ENCODE data around the gene TRIM6. TPM values are rescaled to one million over a fixed set of nuclear protein-coding genes. Genes with fewer than 3 reads are reported as not detected.
"Not testable (repeated sequence)": the region's sequence is repeated elsewhere in the genome, so short reads cannot be mapped to it uniquely, and the experiment has no call there.

Gene TRIM6
- polyA plus RNA-seq, 2 of the 4 experiments (the other 2 are of a cell fraction): 22.6 to 52.8 TPM

DNA sequence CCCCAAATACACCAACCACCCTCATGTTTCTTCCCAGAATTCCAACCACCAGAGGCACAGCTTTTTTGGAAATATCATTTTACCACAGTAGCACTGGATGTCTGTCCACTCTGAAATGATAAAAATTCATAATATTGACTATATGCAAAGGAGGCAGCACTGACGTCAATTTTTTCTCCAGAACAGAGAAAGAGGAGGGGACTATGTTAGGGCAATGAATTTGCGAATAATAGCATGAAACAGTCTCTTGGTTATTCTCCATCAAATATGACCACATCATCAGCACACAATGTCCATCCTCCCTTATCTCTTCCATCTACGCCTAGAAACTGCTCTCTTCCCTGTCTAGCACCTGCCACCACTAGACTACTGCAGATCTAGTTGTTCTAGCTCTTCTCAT lies 49.7 kb downstream of the TRIM6 start:
- FAIRE-seq (no peak), ATAC-seq (no peak), DNase-seq (ENCODE audit: low read depth in 1 of 2, low spot score in 1 of 2) (no peak)
- ChIA-PET POLR2A (no interaction called here), CTCF (interaction anchor here (0.6 to 1.8 kb wide), 3 partner anchors 13 to 150 kb away, joined by 3 to 4 read pairs (median 3); no protein-coding TSS in a partner anchor)
- Histone ChIP-seq H3K4me3 (no peak overlapping the region), H3K9me3 (no peaks in the 10 kb centered on the region), H3K4me2 (no peak overlapping the region), H3K4me1 (no peaks in the 10 kb centered on the region), H3K27ac (no peak overlapping the region)
- no peak for TF ChIP-seq NR3C1 (IDR thresholded peaks at IDR 0.05)
- TF ChIP-seq POLR2AphosphoS2 (conservative IDR thresholded peaks at IDR 0.05; ENCODE audit: low read length): no peak
- TF ChIP-seq FOXS1 (CRISPR knock-in tag; IDR thresholded peaks at IDR 0.05): no peak
- no peak for TF ChIP-seq CHD2 (IDR thresholded peaks at IDR 0.05; ENCODE audit: low read length, partially characterized antibody)
- TF ChIP-seq, protein P1, sequence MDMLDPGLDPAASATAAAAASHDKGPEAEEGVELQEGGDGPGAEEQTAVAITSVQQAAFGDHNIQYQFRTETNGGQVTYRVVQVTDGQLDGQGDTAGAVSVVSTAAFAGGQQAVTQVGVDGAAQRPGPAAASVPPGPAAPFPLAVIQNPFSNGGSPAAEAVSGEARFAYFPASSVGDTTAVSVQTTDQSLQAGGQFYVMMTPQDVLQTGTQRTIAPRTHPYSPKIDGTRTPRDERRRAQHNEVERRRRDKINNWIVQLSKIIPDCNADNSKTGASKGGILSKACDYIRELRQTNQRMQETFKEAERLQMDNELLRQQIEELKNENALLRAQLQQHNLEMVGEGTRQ (IDR thresholded peaks at IDR 0.05): no peak
- TF ChIP-seq EHF (CRISPR knock-in tag; IDR thresholded peaks at IDR 0.05): no peak
- no peak for TF ChIP-seq MAZ (IDR thresholded peaks at IDR 0.05; ENCODE audit: borderline replicate concordance, low read depth, low read length)
- no peak for TF ChIP-seq PHF8 (IDR thresholded peaks at IDR 0.05; ENCODE audit: borderline replicate concordance, low read depth)
- no peak for TF ChIP-seq RFX5 (IDR thresholded peaks at IDR 0.05)
- 90% methylated on average over 3 of the region's 3 CpGs for WGBS (ENCODE audit: missing lambda C conversion rate)

GRCh38 chr11:5655474-5655873 lies 59.0 kb downstream of the TRIM6 start:
- no peak overlapping the region for H3K27ac ChIP-seq
- TF ChIP-seq, protein P2, sequence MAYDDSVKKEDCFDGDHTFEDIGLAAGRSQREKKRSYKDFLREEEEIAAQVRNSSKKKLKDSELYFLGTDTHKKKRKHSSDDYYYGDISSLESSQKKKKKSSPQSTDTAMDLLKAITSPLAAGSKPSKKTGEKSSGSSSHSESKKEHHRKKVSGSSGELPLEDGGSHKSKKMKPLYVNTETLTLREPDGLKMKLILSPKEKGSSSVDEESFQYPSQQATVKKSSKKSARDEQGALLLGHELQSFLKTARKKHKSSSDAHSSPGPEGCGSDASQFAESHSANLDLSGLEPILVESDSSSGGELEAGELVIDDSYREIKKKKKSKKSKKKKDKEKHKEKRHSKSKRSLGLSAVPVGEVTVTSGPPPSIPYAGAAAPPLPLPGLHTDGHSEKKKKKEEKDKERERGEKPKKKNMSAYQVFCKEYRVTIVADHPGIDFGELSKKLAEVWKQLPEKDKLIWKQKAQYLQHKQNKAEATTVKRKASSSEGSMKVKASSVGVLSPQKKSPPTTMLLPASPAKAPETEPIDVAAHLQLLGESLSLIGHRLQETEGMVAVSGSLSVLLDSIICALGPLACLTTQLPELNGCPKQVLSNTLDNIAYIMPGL (CRISPR knock-in tag; IDR thresholded peaks at IDR 0.05; ENCODE audit: borderline replicate concordance): no peak
- TF ChIP-seq HOXA7 (CRISPR knock-in tag; IDR thresholded peaks at IDR 0.05): no peak
- no peak for TF ChIP-seq FOXS1 (CRISPR knock-in tag; IDR thresholded peaks at IDR 0.05)
- ChIA-PET POLR2A (no interaction called here), CTCF (no interaction called here)
- H3K4me3 ChIP-seq: no peak overlapping the region
- ATAC-seq (no peak), DNase-seq (ENCODE audit: low read depth in 1 of 2, low spot score in 1 of 2) (no peak), FAIRE-seq (no peak)
- H3K4me1 ChIP-seq: no peaks in the 10 kb centered on the region
- H3K4me2 ChIP-seq: no peak overlapping the region
- 80% methylated on average over 4 of the region's 4 CpGs for WGBS (ENCODE audit: missing lambda C conversion rate)
- H3K9me3 ChIP-seq: peaks cover 15% of the 10 kb centered on the region

DNA sequence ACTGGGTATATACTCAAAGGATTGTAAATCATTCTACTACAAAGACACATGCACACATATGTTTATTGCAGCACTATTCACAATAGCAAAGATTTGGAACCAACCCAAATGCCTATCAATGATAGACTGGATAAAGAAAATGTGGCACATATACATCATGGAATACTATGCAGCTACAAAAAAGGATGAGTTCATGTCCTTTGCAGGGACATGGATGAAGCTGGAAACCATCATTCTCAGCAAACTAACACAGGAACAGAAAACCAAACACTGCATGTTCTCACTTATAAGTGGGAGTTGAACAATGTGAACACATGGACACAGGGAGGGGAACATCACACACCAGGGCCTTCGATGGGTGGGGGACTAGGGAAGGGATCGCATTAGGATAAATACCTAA lies 60.5 kb downstream of the TRIM6 start:
- H3K9me3 ChIP-seq: peaks cover 12% of the 10 kb centered on the region
- WGBS (ENCODE audit: missing lambda C conversion rate): 91% methylated on average over 2 of the region's 2 CpGs
- ATAC-seq; FAIRE-seq; DNase-seq (ENCODE audit: low read depth in 1 of 2, low spot score in 1 of 2); H3K4me1 ChIP-seq; H3K4me3 ChIP-seq; CTCF ChIA-PET; POLR2A ChIA-PET; H3K27ac ChIP-seq; H3K4me2 ChIP-seq: not testable (repeated sequence)

DNA sequence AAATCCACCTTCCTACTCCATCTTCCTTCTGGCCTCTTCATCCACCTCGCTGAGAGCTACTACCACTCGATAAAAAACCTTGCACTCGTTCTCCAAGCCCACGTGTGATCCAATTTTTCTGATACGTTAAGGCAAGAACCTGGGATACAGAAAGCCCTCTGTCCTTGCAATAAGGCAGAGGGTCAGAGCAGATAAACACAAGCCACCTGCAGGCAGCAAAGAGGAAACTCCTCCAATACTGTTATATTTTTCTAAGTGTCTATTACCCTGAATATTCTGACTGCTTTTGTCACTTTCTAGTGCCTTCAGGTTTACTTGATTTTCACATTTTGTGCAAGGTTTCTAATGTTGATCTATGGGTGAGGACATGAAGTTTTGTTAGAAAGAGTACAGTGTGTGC lies 61.9 kb downstream of the TRIM6 start:
- 87% methylated on average over 5 of the region's 5 CpGs for WGBS (ENCODE audit: missing lambda C conversion rate)
- DNase-seq (ENCODE audit: low read depth in 1 of 2, low spot score in 1 of 2) (peak in 1 of 2 experiments; percentile 3), ATAC-seq (peak in 1 of 2 experiments; percentile 61; a peak in 2 of 6 replicates), FAIRE-seq (no peak)
- Histone ChIP-seq H3K27ac (no peak overlapping the region), H3K4me2 (no peak overlapping the region), H3K9me3 (no peaks in the 10 kb centered on the region), H3K4me1 (no peaks in the 10 kb centered on the region), H3K4me3 (no peak overlapping the region)
- no peak for TF ChIP-seq MYC (IDR thresholded peaks at IDR 0.05; ENCODE audit: borderline replicate concordance, low read length)
- no peak for TF ChIP-seq ZC3H11A (IDR thresholded peaks at IDR 0.05)
- TF ChIP-seq HOXB13 (CRISPR knock-in tag; IDR thresholded peaks at IDR 0.05; ENCODE audit: low read depth): no peak
- no peak for TF ChIP-seq ATOH8 (CRISPR knock-in tag; IDR thresholded peaks at IDR 0.05; ENCODE audit: low read depth)
- TF ChIP-seq, protein P3, sequence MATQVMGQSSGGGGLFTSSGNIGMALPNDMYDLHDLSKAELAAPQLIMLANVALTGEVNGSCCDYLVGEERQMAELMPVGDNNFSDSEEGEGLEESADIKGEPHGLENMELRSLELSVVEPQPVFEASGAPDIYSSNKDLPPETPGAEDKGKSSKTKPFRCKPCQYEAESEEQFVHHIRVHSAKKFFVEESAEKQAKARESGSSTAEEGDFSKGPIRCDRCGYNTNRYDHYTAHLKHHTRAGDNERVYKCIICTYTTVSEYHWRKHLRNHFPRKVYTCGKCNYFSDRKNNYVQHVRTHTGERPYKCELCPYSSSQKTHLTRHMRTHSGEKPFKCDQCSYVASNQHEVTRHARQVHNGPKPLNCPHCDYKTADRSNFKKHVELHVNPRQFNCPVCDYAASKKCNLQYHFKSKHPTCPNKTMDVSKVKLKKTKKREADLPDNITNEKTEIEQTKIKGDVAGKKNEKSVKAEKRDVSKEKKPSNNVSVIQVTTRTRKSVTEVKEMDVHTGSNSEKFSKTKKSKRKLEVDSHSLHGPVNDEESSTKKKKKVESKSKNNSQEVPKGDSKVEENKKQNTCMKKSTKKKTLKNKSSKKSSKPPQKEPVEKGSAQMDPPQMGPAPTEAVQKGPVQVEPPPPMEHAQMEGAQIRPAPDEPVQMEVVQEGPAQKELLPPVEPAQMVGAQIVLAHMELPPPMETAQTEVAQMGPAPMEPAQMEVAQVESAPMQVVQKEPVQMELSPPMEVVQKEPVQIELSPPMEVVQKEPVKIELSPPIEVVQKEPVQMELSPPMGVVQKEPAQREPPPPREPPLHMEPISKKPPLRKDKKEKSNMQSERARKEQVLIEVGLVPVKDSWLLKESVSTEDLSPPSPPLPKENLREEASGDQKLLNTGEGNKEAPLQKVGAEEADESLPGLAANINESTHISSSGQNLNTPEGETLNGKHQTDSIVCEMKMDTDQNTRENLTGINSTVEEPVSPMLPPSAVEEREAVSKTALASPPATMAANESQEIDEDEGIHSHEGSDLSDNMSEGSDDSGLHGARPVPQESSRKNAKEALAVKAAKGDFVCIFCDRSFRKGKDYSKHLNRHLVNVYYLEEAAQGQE (IDR thresholded peaks at IDR 0.05): no peak
- TF ChIP-seq SREBF2 (IDR thresholded peaks at IDR 0.05): no peak
- TF ChIP-seq ZFP36 (IDR thresholded peaks at IDR 0.05; ENCODE audit: borderline replicate concordance, partially characterized antibody): no peak
- no peak for TF ChIP-seq CHD4 (IDR thresholded peaks at IDR 0.05; ENCODE audit: borderline replicate concordance)
- no peak for TF ChIP-seq NFE2L2 (conservative IDR thresholded peaks at IDR 0.05; ENCODE audit: low read length)
- no peak for TF ChIP-seq FOSL2 (IDR thresholded peaks at IDR 0.05)
- TF ChIP-seq FOSL2 (CRISPR knock-in tag; IDR thresholded peaks at IDR 0.05): no peak
- no peak for TF ChIP-seq ZSCAN20 (CRISPR knock-in tag; IDR thresholded peaks at IDR 0.05)
- TF ChIP-seq MAFK (IDR thresholded peaks at IDR 0.05; ENCODE audit: partially characterized antibody): no peak
- TF ChIP-seq RNF2 (IDR thresholded peaks at IDR 0.05; ENCODE audit: borderline replicate concordance, low read depth): no peak
- POLR2A ChIA-PET: no interaction called here
- CTCF ChIA-PET: interaction anchor here (0.9 kb wide), 1 partner anchor 182 kb away, joined by 3 read pairs; no protein-coding TSS in a partner anchor
